ENCODE results near the gene VAT1L. TPM values are rescaled to one million over a fixed set of nuclear protein-coding genes. Genes with fewer than 3 reads are reported as not detected.

Gene VAT1L
- 58.0 TPM for total RNA-seq (ENCODE audit: insufficient read depth, low replicate concordance)

- peak; percentile 75 for DNase-seq (ENCODE audit: low spot score)
These were observed at the start of gene VAT1L for GRCh38 chr16:77788181-77789084. Gene VAT1L (plus strand): TSS chr16:77788564. CDS start chr16:77788683, 119 bp downstream.

GRCh38 chr16:77738706-77739558 is 49.4 kb upstream of the VAT1L start:
- no peak for DNase-seq (ENCODE audit: low spot score)

- DNase-seq (ENCODE audit: low spot score) = no peak
These were observed 48.8 kb upstream of the VAT1L start for GRCh38 chr16:77739559-77739892.

- DNase-seq (ENCODE audit: low spot score) = no peak
These were observed 44.2 kb upstream of the VAT1L start for GRCh38 chr16:77744141-77744540.

GRCh38 chr16:77745972-77746371 is 42.4 kb upstream of the VAT1L start:
- no peak for DNase-seq (ENCODE audit: low spot score)

- DNase-seq (ENCODE audit: low spot score) = no peak
These were observed 39.9 kb upstream of the VAT1L start for GRCh38 chr16:77748421-77749005.

GRCh38 chr16:77749415-77749814 is 38.9 kb upstream of the VAT1L start:
- no peak for DNase-seq (ENCODE audit: low spot score)

- no peak for DNase-seq (ENCODE audit: low spot score)
These were observed 30.3 kb upstream of the VAT1L start for GRCh38 chr16:77758046-77758445.

- DNase-seq (ENCODE audit: low spot score) = no peak
These were observed 29.9 kb upstream of the VAT1L start for GRCh38 chr16:77758508-77758907.

- no peak for DNase-seq (ENCODE audit: low spot score)
These were observed 29.2 kb upstream of the VAT1L start for GRCh38 chr16:77759201-77759600.

- DNase-seq (ENCODE audit: low spot score) = no peak
These were observed 28.5 kb upstream of the VAT1L start for GRCh38 chr16:77759821-77760220.

GRCh38 chr16:77760800-77761199 is 27.6 kb upstream of the VAT1L start:
- DNase-seq (ENCODE audit: low spot score) = no peak

- DNase-seq (ENCODE audit: low spot score) = no peak
These were observed 27.2 kb upstream of the VAT1L start for GRCh38 chr16:77761204-77761603.

- DNase-seq (ENCODE audit: low spot score) = no peak
These were observed 26.1 kb upstream of the VAT1L start for GRCh38 chr16:77762262-77762661.

GRCh38 chr16:77763994-77764393 is 24.4 kb upstream of the VAT1L start:
- no peak for DNase-seq (ENCODE audit: low spot score)

GRCh38 chr16:77767211-77767610 is 21.2 kb upstream of the VAT1L start:
- DNase-seq (ENCODE audit: low spot score) = no peak

- DNase-seq (ENCODE audit: low spot score) = no peak
These were observed 20.5 kb upstream of the VAT1L start for GRCh38 chr16:77767826-77768225.

- no peak for DNase-seq (ENCODE audit: low spot score)
These were observed 12.2 kb upstream of the VAT1L start for GRCh38 chr16:77775911-77776909.

GRCh38 chr16:77777745-77778144 is 10.6 kb upstream of the VAT1L start:
- DNase-seq (ENCODE audit: low spot score) = no peak

GRCh38 chr16:77780378-77780837 is 8.0 kb upstream of the VAT1L start:
- peak; percentile 49 for DNase-seq (ENCODE audit: low spot score)

GRCh38 chr16:77781091-77781490 is 7.3 kb upstream of the VAT1L start:
- DNase-seq (ENCODE audit: low spot score) = no peak

All from umbilical cord (tissue), 2 donors.